RWPE1 (cell line): ENCODE results near the gene CIC.

ENCODE experiments used
- CTCF ChIA-PET: fragments of 350-600 bp; sonication (Branson Sonifier 250); formaldehyde crosslinking; extraction: SDS; loops from one replicate; lab custom pipeline; 2021; lab: Yijun Ruan, JAX
- POLR2A ChIA-PET: fragments of 400-600 bp; formaldehyde crosslinking; extraction: SDS; loops from one replicate; lab custom pipeline; 2020; ENCODE audit warnings: antibody characterized with exemption; ENCODE audit not compliant: low non-redundant PET; lab: Yijun Ruan, JAX
- DNase-seq: peaks from one replicate; pipeline ENCODE4 v3.0.0; 2012; ENCODE audit warnings: low spot score
- H3K27ac ChIP-seq: fragments of 450-650 bp; 2 replicates; pipeline ENCODE4 v1.5.1; 2017
- TF ChIP-seq, protein P1 (sequence below): fragments of 450-650 bp; conservative IDR thresholded peaks from 2 replicates; pipeline ENCODE4 v1.5.1; 2017; ENCODE audit warnings: low read depth, mild to moderate bottlenecking

The CIC gene

GRCh38 chr19:42279155-42279901 is 10.3 kb downstream of the CIC start:
- TF ChIP-seq, protein P1, sequence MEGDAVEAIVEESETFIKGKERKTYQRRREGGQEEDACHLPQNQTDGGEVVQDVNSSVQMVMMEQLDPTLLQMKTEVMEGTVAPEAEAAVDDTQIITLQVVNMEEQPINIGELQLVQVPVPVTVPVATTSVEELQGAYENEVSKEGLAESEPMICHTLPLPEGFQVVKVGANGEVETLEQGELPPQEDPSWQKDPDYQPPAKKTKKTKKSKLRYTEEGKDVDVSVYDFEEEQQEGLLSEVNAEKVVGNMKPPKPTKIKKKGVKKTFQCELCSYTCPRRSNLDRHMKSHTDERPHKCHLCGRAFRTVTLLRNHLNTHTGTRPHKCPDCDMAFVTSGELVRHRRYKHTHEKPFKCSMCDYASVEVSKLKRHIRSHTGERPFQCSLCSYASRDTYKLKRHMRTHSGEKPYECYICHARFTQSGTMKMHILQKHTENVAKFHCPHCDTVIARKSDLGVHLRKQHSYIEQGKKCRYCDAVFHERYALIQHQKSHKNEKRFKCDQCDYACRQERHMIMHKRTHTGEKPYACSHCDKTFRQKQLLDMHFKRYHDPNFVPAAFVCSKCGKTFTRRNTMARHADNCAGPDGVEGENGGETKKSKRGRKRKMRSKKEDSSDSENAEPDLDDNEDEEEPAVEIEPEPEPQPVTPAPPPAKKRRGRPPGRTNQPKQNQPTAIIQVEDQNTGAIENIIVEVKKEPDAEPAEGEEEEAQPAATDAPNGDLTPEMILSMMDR: no peak
- peak overlapping the region; percentile 100 for H3K27ac ChIP-seq
- CTCF ChIA-PET: interaction anchor here (0.6 to 2.7 kb wide), 14 partner anchors 9 to 63 kb away, joined by 3 to 15 read pairs (median 4); no protein-coding TSS in a partner anchor
- POLR2A ChIA-PET: interaction anchor here (0.6 to 2.2 kb wide), 4 partner anchors 23 to 58 kb away, joined by 3 to 5 read pairs (median 4); partner anchors contain the start of gene PAFAH1B3
- DNase-seq: no peak

DNA sequence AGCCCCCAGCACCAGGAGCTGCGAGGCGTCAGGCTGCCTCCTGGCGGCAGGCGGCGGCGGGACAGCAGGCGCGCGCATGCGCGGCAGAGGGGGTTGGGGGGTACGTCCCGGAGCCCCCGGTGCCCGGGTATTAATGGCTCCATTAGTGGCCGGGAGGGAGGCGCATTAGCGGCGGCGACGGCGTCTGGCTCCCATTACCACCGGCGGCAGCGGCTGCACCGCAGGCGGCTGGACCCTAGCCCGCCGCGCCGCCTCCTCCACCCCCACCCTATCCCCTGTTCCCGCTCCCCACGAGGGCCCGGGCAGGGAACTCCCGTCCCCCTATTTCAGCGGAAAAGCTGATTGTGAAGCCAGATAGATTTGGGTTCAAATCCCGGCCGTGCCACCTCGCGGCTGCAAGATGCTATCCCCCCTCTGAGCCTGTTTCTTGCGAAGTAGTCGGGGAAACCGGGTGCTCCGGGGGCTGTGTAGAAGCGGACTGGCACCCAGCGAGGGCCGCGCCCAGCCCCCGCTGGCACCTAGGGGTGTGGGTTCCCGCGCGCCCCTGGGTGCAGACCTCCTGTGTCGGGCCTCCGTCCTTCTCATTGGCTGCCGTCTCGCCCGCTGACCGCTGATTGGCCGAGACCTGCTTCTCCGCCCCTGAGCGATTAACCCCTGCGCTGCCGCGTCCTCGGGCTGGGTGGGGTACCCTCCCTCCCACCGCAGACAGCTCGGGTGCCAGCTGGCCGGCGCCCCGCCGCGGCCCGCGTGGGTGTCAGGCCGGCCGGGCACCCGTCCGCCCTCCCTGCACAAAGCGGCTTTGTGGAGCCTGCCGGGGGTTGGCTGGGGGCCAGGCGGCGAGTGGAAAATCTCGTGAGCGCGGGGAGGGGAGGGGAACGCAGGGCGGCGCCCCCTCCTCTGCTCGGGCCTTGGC is 11.1 kb downstream of the CIC start:
- TF ChIP-seq, protein P1: peak; percentile 88
- peak overlapping the region; percentile 100 for H3K27ac ChIP-seq
- DNase-seq: peak; percentile 93
- ChIA-PET POLR2A (interaction anchor here (0.6 to 2.2 kb wide), 2 partner anchors 34 to 59 kb away, joined by 4 to 5 read pairs; no protein-coding TSS in a partner anchor), CTCF (interaction anchor here (0.7 to 2.7 kb wide), 14 partner anchors 10 to 64 kb away, joined by 3 to 15 read pairs (median 5); no protein-coding TSS in a partner anchor)

DNA sequence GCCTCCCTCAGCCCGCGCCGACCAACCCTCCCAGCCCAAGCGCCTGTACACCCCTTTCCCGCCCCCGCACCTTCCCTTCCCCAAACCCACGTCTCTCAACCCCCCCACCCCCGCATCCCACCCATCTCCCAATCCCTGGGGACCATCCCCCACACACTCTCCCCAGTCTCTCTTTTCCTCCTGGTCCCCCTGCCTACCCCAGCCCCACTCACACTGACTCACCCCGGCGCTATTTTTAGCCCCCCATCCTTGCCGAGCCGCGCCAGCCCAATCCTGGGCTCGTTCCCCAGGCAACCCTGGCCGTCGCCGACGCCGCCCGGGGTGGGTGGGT is 11.7 kb downstream of the CIC start:
- peak; percentile 59 for DNase-seq
- peak overlapping the region; percentile 100 for H3K27ac ChIP-seq
- CTCF ChIA-PET: interaction anchor here (1.2 to 1.8 kb wide), 3 partner anchors 10 to 65 kb away, joined by 3 to 7 read pairs (median 6); no protein-coding TSS in a partner anchor
- TF ChIP-seq, protein P1: no peak
- POLR2A ChIA-PET: interaction anchor here (2.2 kb wide), 1 partner anchor 34 kb away, joined by 5 read pairs; no protein-coding TSS in a partner anchor

- no peak for DNase-seq
Measured at GRCh38 chr19:42281146-42281826, 12.2 kb downstream of the CIC start.

DNA sequence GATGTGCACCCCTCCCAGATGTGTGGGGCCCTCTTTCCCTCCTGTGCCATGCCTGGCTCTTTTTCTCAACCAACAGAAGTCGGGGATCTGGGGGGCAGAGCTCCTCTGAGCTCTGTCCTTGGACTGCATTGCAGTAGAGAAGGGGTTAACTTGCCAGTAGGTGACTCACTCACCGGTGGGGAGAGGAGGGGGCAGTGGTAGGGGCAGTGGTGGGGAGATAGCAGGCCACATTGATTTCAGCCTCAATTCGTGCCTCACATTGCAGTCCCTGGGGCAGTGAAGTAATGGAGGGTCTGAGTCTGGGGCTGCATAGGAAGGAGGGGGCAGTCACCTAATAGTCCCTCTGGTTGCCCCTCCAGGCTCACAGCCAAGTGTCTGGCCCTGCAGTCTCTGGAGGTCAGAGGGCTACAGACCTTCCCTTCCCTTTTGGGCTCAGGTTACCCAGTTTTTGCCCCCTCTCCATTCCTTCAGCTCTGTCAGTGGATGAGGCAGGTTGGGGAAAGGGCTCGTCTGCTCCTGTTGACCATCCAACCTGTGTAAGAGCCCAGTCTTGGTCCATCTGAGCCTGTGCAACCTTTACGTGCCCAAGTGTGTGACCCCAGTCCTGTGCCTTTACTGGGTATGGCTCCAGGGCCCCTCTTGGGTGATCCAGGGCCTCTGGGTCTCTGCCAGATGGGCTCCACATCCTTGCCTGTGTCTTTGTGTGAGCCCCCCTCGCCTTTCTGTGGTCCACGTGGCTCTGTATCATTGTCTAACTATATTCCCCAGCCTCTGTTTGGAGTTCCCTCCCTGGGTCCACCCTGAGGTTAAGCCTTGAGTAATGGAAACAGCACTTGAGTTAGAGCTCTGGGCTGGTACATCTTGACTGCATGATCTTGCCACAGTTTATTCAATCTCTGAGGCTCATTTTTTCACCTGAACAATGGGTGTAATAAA is 13.0 kb downstream of the CIC start:
- TF ChIP-seq, protein P1: no peak
- peak overlapping the region; percentile 100 for H3K27ac ChIP-seq
- DNase-seq: peak; percentile 56
- CTCF ChIA-PET: interaction anchor here (0.5 to 1.4 kb wide), 2 partner anchors 36 to 1293 kb away, joined by 3 to 7 read pairs; no protein-coding TSS in a partner anchor
- POLR2A ChIA-PET: interaction anchor here (0.6 kb wide), 1 partner anchor 751 kb away, joined by 3 read pairs; no protein-coding TSS in a partner anchor

More at GRCh38 chr19:42281146-42281826, 12.2 kb downstream of the CIC start:
- ChIA-PET POLR2A (interaction anchor here (0.6 to 2.2 kb wide), 2 partner anchors 35 to 751 kb away, joined by 3 to 5 read pairs; no protein-coding TSS in a partner anchor), CTCF (interaction anchor here (0.5 to 1.4 kb wide), 2 partner anchors 35 to 1293 kb away, joined by 3 to 7 read pairs; no protein-coding TSS in a partner anchor)
- TF ChIP-seq, protein P1: no peak
- peak overlapping the region; percentile 100 for H3K27ac ChIP-seq
